Raji (cell line): ENCODE data around the gene GPR39.

ENCODE experiments used
- POLR2A ChIP-seq: IDR thresholded peaks from 2 replicates; pipeline ENCODE4 v1.6.1; 2011; ENCODE audit warnings: low read depth, low read length, control low read depth; ENCODE audit not compliant: insufficient read depth

The GPR39 gene

DNA sequence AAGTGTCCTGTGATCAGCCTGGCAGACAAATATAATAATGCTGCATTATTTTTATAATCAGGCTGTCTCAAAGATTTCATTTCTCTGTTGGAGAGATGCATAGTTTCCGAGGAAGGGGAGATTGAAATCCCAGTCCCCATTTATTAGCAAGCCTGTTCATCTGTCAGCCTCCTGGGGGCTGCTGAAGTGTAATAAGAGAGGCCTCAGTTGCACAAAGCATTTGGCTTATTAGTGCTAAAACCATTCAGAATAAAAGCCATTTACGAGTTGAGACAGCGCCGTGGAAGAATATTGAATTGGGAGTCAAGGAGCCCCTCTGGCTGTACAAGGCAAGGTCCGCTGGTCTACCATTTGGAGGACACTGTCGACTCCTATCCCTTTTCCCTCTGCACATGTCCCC, 6.1 kb downstream of the GPR39 start:
- TF ChIP-seq POLR2A, result no peak

DNA sequence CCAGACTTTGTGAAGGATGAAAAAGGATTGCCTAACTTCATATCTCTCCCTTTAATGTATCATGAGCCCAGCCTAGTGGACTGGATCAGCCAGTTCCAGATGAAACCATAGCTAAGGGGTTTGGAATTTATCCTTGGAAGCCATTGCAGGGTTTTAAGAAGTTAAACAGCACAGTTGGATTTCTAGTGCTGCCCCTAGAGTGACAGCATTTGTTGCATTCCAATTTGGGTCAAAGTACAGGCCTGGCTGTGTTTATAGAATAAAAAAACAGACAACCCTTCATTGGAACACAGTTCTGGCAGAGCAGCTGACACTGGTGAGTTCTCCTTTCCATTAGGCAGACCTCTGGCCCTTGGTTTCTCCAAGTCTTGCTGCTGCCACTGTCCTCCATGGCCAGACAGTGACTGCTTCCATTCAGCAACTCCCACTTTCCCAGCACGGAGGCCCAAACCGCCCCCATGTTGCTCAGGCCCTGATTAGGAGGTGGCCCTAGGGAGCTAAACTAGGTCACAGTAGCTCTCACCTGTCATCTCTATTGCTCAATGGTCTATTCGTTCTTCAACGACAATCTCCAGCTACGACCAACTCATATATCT, 8.0 kb downstream of the GPR39 start:
- no peak for TF ChIP-seq POLR2A

- no peak for TF ChIP-seq POLR2A
These were observed 9.4 kb downstream of the GPR39 start for GRCh38 chr2:132426033-132426432.

DNA sequence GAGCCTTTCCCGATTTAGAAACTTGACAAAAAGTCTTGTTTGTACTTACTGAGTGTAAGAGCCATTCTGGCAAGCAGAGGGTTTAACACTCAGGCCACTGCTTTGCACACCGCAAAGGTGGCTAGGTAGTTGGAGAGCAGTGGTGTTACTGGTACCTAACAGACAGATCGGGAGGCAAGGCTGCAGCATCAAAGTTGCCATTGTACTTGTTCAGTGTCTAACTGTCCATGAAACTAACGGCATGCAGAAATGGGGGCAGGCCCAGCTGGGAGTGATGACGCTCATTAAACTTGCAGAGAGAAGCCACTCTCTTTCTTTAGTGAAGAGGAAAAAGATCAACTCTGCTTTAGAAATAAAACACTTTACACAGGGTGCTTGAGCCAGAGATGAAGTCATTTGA, 10.1 kb downstream of the GPR39 start:
- no peak for TF ChIP-seq POLR2A

- TF ChIP-seq POLR2A, result no peak
These were observed 12.7 kb downstream of the GPR39 start for GRCh38 chr2:132429351-132429750.

DNA sequence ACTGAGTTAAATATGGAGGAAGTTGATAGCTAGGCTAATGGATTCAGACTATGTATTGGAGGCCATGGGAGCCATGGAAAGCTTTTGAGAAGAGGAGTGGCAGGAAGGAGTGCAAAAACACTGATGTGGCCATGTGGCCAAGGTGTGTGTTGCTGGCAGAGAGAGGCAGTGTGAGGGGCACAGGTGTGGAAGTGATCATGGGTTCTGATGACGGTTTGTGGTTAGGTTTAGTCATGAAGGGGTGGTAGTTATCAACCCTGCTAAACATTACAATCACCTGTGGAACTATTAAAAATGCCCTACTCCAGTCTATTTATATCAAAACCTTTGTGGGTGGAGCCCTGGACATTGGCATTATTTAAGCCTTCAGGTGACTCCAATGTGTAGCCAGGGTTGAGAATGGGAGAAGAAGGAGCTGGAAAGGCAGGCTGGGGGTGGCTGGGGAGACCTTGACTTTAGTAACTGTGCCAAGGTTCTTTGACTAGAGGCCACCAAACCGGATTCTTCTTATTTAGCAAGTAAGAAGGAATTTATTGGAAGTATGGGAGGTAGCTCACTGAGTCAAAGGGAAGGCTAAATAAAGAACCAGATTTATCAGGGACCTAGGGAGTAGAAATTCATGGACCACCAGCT, 13.5 kb downstream of the GPR39 start:
- no peak for TF ChIP-seq POLR2A

- TF ChIP-seq POLR2A, result no peak
These were observed 14.3 kb downstream of the GPR39 start for GRCh38 chr2:132430895-132431294.

DNA sequence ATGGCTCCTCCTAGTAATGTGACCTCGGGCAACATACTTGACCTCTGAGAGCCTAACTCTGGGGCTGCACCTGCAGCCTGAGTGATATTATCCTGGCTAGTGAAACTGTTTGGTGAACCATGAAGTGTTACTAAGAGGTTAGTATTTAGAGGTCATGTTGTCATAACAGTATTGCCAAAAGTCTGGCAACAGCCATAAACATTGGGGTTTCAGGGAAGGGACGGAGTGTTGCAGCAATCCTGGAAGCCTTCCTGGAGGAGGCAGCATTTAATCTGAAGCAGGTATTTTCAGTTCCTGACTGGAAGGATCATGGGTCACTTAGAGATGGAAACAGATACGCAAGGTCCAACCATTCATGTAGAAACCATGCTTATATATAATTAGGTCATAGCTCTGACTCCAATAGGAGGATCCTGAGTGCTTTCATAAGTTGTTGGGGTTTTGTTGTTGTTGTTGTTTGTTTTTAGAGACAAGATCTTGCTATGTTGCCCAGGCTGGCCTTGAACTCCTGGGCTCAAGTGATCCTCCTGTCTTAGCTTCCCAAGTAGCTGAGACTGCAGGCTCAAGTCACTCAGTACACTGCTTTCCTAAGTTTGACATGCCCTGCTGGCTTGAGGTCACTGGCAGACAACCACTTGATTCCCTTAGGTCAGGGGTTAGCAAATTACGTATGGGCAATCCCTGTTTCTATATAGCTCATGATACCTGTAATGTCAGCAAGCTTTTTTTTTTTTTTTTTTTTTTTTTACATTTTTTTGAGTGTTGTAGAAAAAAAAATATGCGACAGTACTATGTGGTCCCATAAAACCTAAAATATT, 21.5 kb downstream of the GPR39 start:
- no peak for TF ChIP-seq POLR2A

DNA sequence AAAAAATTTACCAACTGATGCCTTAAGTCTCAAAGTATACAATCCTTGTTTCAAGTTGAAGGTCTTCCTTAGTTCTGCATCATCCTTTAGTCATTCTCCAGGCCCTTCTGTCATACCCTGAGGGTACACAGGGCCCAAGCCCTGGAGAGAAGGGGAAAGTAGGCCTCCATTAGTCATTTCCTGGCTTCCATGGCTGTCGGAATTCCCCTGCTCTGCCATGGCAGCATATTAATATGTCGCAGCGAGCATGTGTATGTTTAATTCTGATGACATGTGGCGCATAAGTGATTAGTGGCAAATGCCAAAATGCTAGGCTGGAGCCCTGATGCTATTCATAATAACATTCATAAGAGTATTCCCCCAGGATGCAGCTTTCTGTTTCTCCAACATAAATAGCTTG, 22.1 kb downstream of the GPR39 start:
- no peak for TF ChIP-seq POLR2A

DNA sequence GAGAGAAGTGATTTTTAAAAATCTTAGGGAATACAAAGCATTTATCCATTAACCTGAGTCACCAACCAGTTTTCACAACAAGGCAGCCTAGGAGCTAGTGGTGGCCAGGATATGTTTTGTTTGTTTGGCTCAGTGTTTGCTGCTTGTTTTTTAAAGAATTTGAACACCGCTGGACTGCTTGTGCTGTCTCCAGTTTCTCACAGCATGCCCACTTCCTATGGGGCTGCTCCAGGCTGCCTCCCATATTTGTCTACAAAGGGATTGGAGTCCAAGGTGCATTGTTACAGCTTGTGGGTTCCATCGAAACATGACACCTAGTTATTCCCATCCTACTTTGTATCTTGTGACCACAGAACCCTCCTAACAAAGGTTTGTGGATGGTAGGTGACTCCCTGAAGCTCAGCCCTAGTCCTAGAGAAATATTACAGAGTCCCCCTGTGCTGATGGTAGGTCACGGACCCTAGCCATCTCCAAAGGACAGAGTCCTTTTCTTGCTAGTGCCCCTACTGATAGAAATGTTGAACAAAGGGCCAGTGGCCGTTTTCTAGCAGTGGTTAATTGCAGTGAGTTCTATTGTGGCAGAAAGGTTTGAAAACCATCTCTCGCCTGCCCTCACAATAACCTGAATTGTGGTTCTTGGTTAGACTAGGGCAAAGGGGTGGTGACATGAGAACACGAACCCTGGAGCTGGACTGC, 23.2 kb downstream of the GPR39 start:
- TF ChIP-seq POLR2A, result no peak

GRCh38 chr2:132441051-132441450, 24.4 kb downstream of the GPR39 start:
- TF ChIP-seq POLR2A, result no peak

DNA sequence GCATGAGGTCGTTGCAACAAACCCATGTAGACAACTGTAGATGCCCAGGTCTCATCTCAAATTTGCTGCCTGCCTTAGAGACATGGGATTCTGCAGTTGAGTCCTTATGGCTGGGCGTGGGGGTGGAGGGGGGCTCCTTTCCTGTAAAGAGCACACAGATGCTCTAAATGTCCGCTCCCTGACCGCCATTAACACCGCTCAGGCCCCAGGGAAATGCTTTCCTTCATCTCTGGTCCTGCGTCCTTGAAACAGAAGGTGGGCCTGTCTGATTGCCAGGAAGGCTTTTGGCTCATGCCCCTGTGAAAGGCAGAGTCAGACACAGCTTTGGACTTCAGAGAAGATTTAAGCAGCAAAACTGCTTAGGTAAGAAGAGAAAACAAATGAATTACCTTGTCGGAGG, 25.7 kb downstream of the GPR39 start:
- no peak for TF ChIP-seq POLR2A

- no peak for TF ChIP-seq POLR2A
These were observed 26.5 kb downstream of the GPR39 start for GRCh38 chr2:132443106-132443505.

GRCh38 chr2:132446444-132446843, 29.8 kb downstream of the GPR39 start:
- TF ChIP-seq POLR2A, result no peak

- TF ChIP-seq POLR2A, result no peak
These were observed 31.7 kb downstream of the GPR39 start for GRCh38 chr2:132448331-132448730.

GRCh38 chr2:132448771-132449170, 32.2 kb downstream of the GPR39 start:
- no peak for TF ChIP-seq POLR2A
